Heart left ventricle (tissue), 16 donors: ENCODE results near the gene ADAMTS4. TPM values are rescaled to one million over a fixed set of nuclear protein-coding genes. Genes with fewer than 3 reads are reported as not detected.
A peak's percentile ranks its signal among the peaks of the same experiment; 100 is the strongest.

Source experiments
- ATAC-seq, 4 donors: fragments of 200-7000 bp; cut with Tn5 transposase; one replicate each; pipeline ENCODE4 v1.9.1; 2020 to 2022; ENCODE audit warnings: moderate library complexity in 4 of 4, mild to moderate bottlenecking in 3 of 4, moderate number of reproducible peaks in 1 of 4
- DNase-seq, 5 donors: peaks; one replicate each; pipeline ENCODE4 v3.0.0-alpha.2; 2020
- H3K27ac ChIP-seq, 12 donors: fragments of 200-600 bp; sonication (generic) in 4 of 12; one replicate each; pipeline versions ENCODE4 v1.5.0 to v1.8.0; 2016 to 2022; ENCODE audit warnings: mild to moderate bottlenecking in 2 of 12
- H3K27me3 ChIP-seq, 9 donors: fragments of 200-600 bp; sonication (generic) in 2 of 9; one replicate each; pipeline versions ENCODE4 v1.5.1 to v1.8.0; 2016 to 2022; ENCODE audit warnings: mild to moderate bottlenecking in 3 of 9
- H3K36me3 ChIP-seq, 9 donors: fragments of 200-600 bp; sonication (generic) in 2 of 9; one replicate each; pipeline versions ENCODE4 v1.5.0 to v1.8.0; 2018 to 2022; ENCODE audit warnings: mild to moderate bottlenecking in 2 of 9
- H3K4me1 ChIP-seq, 12 donors: fragments of 200-600 bp; sonication (generic) in 4 of 12; one replicate each; pipeline versions ENCODE4 v1.5.0 to v1.8.0; 2016 to 2022; ENCODE audit warnings: mild to moderate bottlenecking in 3 of 12
- H3K4me3 ChIP-seq, 12 donors: fragments of 200-600 bp; sonication (generic) in 4 of 12; one replicate each; pipeline versions ENCODE4 v1.5.0 to v1.8.0; 2017 to 2022; ENCODE audit warnings: mild to moderate bottlenecking in 9 of 12, moderate library complexity in 4 of 12
- H3K9me3 ChIP-seq, 12 donors: fragments of 200-600 bp; sonication (generic) in 4 of 12; one replicate each; pipeline versions ENCODE4 v1.5.0 to v1.8.0; 2016 to 2022; ENCODE audit warnings: mild to moderate bottlenecking in 1 of 12
- CTCF ChIP-seq, 12 donors: fragments of 200-600 bp; sonication (generic) in 4 of 12; IDR thresholded peaks; one replicate each; pipeline versions ENCODE4 v1.5.0 to v1.8.0; 2018 to 2022; ENCODE audit warnings: antibody characterized with exemption in 12 of 12, mild to moderate bottlenecking in 5 of 12
- POLR2A ChIP-seq, 2 donors: fragments of 450-650 bp; IDR thresholded peaks; one replicate each; pipeline ENCODE4 v1.6.1; 2017; ENCODE audit warnings: antibody characterized with exemption in 2 of 2, mild to moderate bottlenecking in 2 of 2, moderate library complexity in 2 of 2
- WGBS, 4 donors: extraction: QIAGEN DNeasy Blood & Tissue Kit in 2 of 4; methylation state at CpG; one replicate each; pipeline versions ENCODE4 v1.1.5 to v1.1.7; 2013 to 2018; 5-methylcytosine and 5-hydroxymethylcytosine counted together
- intact Hi-C, 10 donors: fragments of 100-400 bp; cut with DNase I; formaldehyde crosslinking; loops; one replicate each; pipeline versions ENCODE4 v1.11.1 to v1.14.2; 2022
- polyA plus RNA-seq, 2 donors: library from polyadenylated mRNA; stranded (reverse); fragments of 200-250 nt; gene quantifications; one replicate each; pipeline ENCODE4 v1.2.3, GENCODE V29; 2013
- total RNA-seq, 9 donors: library from RNA; depleted of rRNA in 2 of 9; stranded (reverse); fragments of >200 nt in 2 of 9; fragmentation: NEBNext Ultra II Directional in 3 of 9; extraction: Animal tissue kit (Norgen Biotek cat#: 25700) in 3 of 9; gene quantifications; one replicate each; pipeline versions ENCODE4 v1.1.0 to v1.2.4, GENCODE V29; 2016 to 2023
- donor health status: ischemic (EF 13 %, LVEDD 7.1; RV severe dilation, severe dysfunction).
- donor health status: healthy with polysubstance abuse.
- donor health status: DM: no; HTN: yes; CAD: no.
- donor health status: DM: no; HTN: no; CAD: no.
- donor health status: ischemic (EF 25% LVEDD 6.9; RV normal size, moderate dysfunction).
- donor health status: ischemic (EF 25% LVEDD 5.7; RV mildly dilated, moderate dysfunction).
- donor health status: healthy.
- donor health status: DM: yes; HTN: yes; CAD: no.
- donor health status: ischemic (EF 35%, LVEDD 5.7; RV mildly dilated, moderate dysfunction).
- donor health status: nonischemic (EF 11% LVEDD 7.7; RV severe dilation, severe dysfunction).
- donor health status: DM: yes; HTN: yes; CAD: no.
- donor health status: PGD.
- donor health status: ischemic (EF 29% LVEDD 5.4; RV normal size, mild dysfunction).
- donor health status: nonischemic (EF 23%, LVEDD 6.1; RV moderate dilation, normal function).

The ADAMTS4 gene
- total and polyA plus RNA-seq, 11 donors: 1.6 to 65.2 (median 6.1) TPM

DNA sequence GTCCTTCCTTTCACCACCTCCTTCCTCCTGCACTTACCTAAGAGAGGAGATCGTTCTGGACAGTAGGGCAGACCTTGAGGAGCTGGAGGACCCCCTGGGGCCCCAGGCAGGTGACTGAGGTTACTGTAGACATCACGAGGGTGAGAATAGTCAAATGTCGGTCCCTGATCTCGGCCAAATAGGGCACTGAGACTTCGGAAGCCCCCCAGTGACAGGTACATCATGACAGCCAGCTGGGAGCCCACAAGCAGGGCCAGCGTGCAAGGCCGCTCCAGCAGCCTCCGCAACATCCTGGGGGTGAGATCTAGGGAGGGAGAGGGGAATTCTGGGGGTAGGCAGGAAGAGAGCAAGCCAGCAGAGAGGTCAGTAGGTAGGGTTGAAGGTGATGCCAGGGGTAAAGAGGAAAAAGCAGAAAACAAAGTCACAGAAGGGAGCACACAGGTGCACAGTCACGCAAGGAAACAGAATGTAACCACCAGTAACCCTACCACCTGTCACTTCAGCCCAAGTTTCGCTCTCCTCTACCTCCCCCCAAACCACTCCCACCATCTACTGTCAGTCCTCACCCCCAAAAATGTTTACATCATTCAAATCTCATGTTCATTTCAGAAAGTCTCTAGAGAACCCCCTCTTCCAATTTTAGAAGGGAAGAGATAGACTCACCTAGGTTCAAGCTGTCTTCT is 22.9 kb downstream of the ADAMTS4 start:
- H3K27ac ChIP-seq: peak overlapping the region in 9 of 12 donors; percentile 60 to 95 (median 90)
- peak in 1 of 5 donors; percentile 10 for DNase-seq
- WGBS, 4 donors: 86 to 91% (median 90%) methylated on average over 10 of the region's 10 CpGs
- H3K36me3 ChIP-seq: peaks cover 0 to 52% (median 47%) of the 10 kb centered on the region in 9 donors
- no peaks in the 10 kb centered on the region for H3K9me3 ChIP-seq
- H3K4me3 ChIP-seq: peak overlapping the region in 9 of 12 donors; percentile 67 to 96 (median 78)
- H3K27me3 ChIP-seq: no peaks in the 10 kb centered on the region
- H3K4me1 ChIP-seq: peaks cover 6 to 49% (median 29%) of the 10 kb centered on the region in 12 donors
- TF ChIP-seq POLR2A (IDR thresholded peaks at IDR 0.05): no peak
- no peak for TF ChIP-seq CTCF (IDR thresholded peaks at IDR 0.05)
- intact Hi-C loops: no loop called here
- no peak for ATAC-seq

- intact Hi-C loops: no loop called here
- peaks cover 0 to 62% (median 57%) of the 10 kb centered on the region in 9 donors for H3K36me3 ChIP-seq
- no peak overlapping the region for H3K4me3 ChIP-seq
- peaks cover 6 to 44% (median 29%) of the 10 kb centered on the region in 12 donors for H3K4me1 ChIP-seq
- H3K27me3 ChIP-seq: no peaks in the 10 kb centered on the region
- H3K27ac ChIP-seq: no peak overlapping the region
- TF ChIP-seq CTCF (IDR thresholded peaks at IDR 0.05) (no peak), POLR2A (IDR thresholded peaks at IDR 0.05) (no peak)
- ATAC-seq (no peak), DNase-seq (no peak)
- H3K9me3 ChIP-seq: no peaks in the 10 kb centered on the region
- WGBS, 4 donors: 94 to 96% (median 95%) methylated on average over 11 of the region's 11 CpGs
Observed at GRCh38 chr1:161174911-161175310, 23.9 kb downstream of the ADAMTS4 start.

- H3K9me3 ChIP-seq: no peaks in the 10 kb centered on the region
- H3K27me3 ChIP-seq: no peaks in the 10 kb centered on the region
- H3K4me3 ChIP-seq: no peak overlapping the region
- peaks cover 6 to 44% (median 29%) of the 10 kb centered on the region in 12 donors for H3K4me1 ChIP-seq
- 93 to 96% (median 94%) methylated on average over 11 of the region's 11 CpGs for WGBS, 4 donors
- H3K27ac ChIP-seq: peak overlapping the region in 10 of 12 donors; percentile 22 to 73 (median 49)
- ATAC-seq (no peak), DNase-seq (peak in 1 of 5 donors; percentile 14)
- intact Hi-C loops: no loop called here
- H3K36me3 ChIP-seq: peaks cover 0 to 74% (median 69%) of the 10 kb centered on the region in 9 donors
- no peak for TF ChIP-seq POLR2A (IDR thresholded peaks at IDR 0.05)
- TF ChIP-seq CTCF (IDR thresholded peaks at IDR 0.05): no peak
Observed at GRCh38 chr1:161173711-161174110, 25.1 kb downstream of the ADAMTS4 start.

- ATAC-seq: peak in 1 of 4 donors; percentile 19
- peak in 3 of 5 donors; percentile 44 to 66 (median 50) for DNase-seq
- TF ChIP-seq CTCF (IDR thresholded peaks at IDR 0.05): no peak
- no peak for TF ChIP-seq POLR2A (IDR thresholded peaks at IDR 0.05)
Observed at GRCh38 chr1:161172776-161173376, 26.0 kb downstream of the ADAMTS4 start.

More at GRCh38 chr1:161172776-161173376, 26.0 kb downstream of the ADAMTS4 start:
- Histone ChIP-seq H3K4me1 (peaks cover 6 to 41% (median 27%) of the 10 kb centered on the region in 12 donors), H3K4me3 (no peak overlapping the region), H3K27ac (peak overlapping the region in 11 of 12 donors; percentile 22 to 73 (median 50)), H3K27me3 (no peaks in the 10 kb centered on the region), H3K9me3 (no peaks in the 10 kb centered on the region), H3K36me3 (peaks cover 0 to 81% (median 70%) of the 10 kb centered on the region in 9 donors)
- 11 to 33% (median 22%) methylated on average over 4 of the region's 4 CpGs for WGBS, 4 donors
- intact Hi-C loops: no loop called here
